HG03342 (cell line): ENCODE results near the gene PPP2R2D.
"Not testable (repeated sequence)": the region's sequence is repeated elsewhere in the genome, so short reads cannot be mapped to it uniquely, and the experiment has no call there.

Source experiments
- ATAC-seq: cut with Tn5 transposase; IDR thresholded peaks from one replicate; pipeline ENCODE4 v1.9.1; 2021; ENCODE audit warnings: mild to moderate bottlenecking, moderate library complexity; ENCODE audit not compliant: unreplicated experiment

The PPP2R2D gene

GRCh38 chr10:131946321-131946751 lies 45.5 kb downstream of the PPP2R2D start:
- no peak for ATAC-seq

- no peak for ATAC-seq
These were observed 46.1 kb downstream of the PPP2R2D start for GRCh38 chr10:131946880-131947279.

GRCh38 chr10:131947631-131948347 lies 47.0 kb downstream of the PPP2R2D start:
- ATAC-seq: no peak

GRCh38 chr10:131948501-131948900 lies 47.7 kb downstream of the PPP2R2D start:
- ATAC-seq: no peak

- ATAC-seq: no peak
These were observed 48.4 kb downstream of the PPP2R2D start for GRCh38 chr10:131949041-131949862.

GRCh38 chr10:131949908-131950307 lies 49.1 kb downstream of the PPP2R2D start:
- not testable (repeated sequence) for ATAC-seq

GRCh38 chr10:131954356-131954965 lies 53.7 kb downstream of the PPP2R2D start:
- no peak for ATAC-seq

GRCh38 chr10:131955591-131956340 lies 55.0 kb downstream of the PPP2R2D start:
- ATAC-seq: no peak

GRCh38 chr10:131959841-131960240 lies 59.0 kb downstream of the PPP2R2D start:
- no peak for ATAC-seq

GRCh38 chr10:131960631-131961046 lies 59.8 kb downstream of the PPP2R2D start:
- ATAC-seq: no peak

GRCh38 chr10:131961047-131961776 lies 60.4 kb downstream of the PPP2R2D start:
- ATAC-seq: no peak

- no peak for ATAC-seq
These were observed 61.2 kb downstream of the PPP2R2D start for GRCh38 chr10:131961777-131962662.

GRCh38 chr10:131963350-131963749 lies 62.5 kb downstream of the PPP2R2D start:
- no peak for ATAC-seq

GRCh38 chr10:131963811-131964210 lies 63.0 kb downstream of the PPP2R2D start:
- ATAC-seq: no peak

GRCh38 chr10:131964298-131964697 lies 63.5 kb downstream of the PPP2R2D start:
- no peak for ATAC-seq

GRCh38 chr10:131968949-131969348 lies 68.1 kb downstream of the PPP2R2D start:
- no peak for ATAC-seq

GRCh38 chr10:131970946-131971345 lies 70.1 kb downstream of the PPP2R2D start:
- no peak for ATAC-seq

- ATAC-seq: no peak
These were observed 70.8 kb downstream of the PPP2R2D start for GRCh38 chr10:131971591-131971990.

GRCh38 chr10:131972474-131973071 lies 71.8 kb downstream of the PPP2R2D start:
- ATAC-seq: no peak
